ENCODE measurements around the gene HHLA2.

The HHLA2 gene

GRCh38 chr3:108311797-108312196 is 15.4 kb downstream of the HHLA2 start:
- DNase-seq (ENCODE audit: low read depth): no peak
- H3K4me3 ChIP-seq (ENCODE audit: control insufficient read depth, low read depth, low read length): no peak overlapping the region
- no peak for TF ChIP-seq CTCF (conservative IDR thresholded peaks at IDR 0.05; ENCODE audit: control insufficient read depth, insufficient read depth, low read depth, low read length)

- TF ChIP-seq CTCF (conservative IDR thresholded peaks at IDR 0.05; ENCODE audit: control insufficient read depth, insufficient read depth, low read depth, low read length): no peak
- no peak overlapping the region for H3K4me3 ChIP-seq (ENCODE audit: control insufficient read depth, low read depth, low read length)
- DNase-seq (ENCODE audit: low read depth): peak; percentile 25
Observed at GRCh38 chr3:108312656-108313055, 16.3 kb downstream of the HHLA2 start.

- no peak for TF ChIP-seq CTCF (conservative IDR thresholded peaks at IDR 0.05; ENCODE audit: control insufficient read depth, insufficient read depth, low read depth, low read length)
- no peak overlapping the region for H3K4me3 ChIP-seq (ENCODE audit: control insufficient read depth, low read depth, low read length)
- DNase-seq (ENCODE audit: low read depth): no peak
Observed at GRCh38 chr3:108315767-108316301, 19.5 kb downstream of the HHLA2 start.

GRCh38 chr3:108319428-108320082 is 23.2 kb downstream of the HHLA2 start:
- H3K4me3 ChIP-seq (ENCODE audit: control insufficient read depth, low read depth, low read length): no peak overlapping the region
- no peak for DNase-seq (ENCODE audit: low read depth)
- TF ChIP-seq CTCF (conservative IDR thresholded peaks at IDR 0.05; ENCODE audit: control insufficient read depth, insufficient read depth, low read depth, low read length): no peak

GRCh38 chr3:108320746-108321350 is 24.5 kb downstream of the HHLA2 start:
- DNase-seq (ENCODE audit: low read depth): no peak
- H3K4me3 ChIP-seq (ENCODE audit: control insufficient read depth, low read depth, low read length): no peak overlapping the region
- TF ChIP-seq CTCF (conservative IDR thresholded peaks at IDR 0.05; ENCODE audit: control insufficient read depth, insufficient read depth, low read depth, low read length): no peak

GRCh38 chr3:108322352-108322751 is 26.0 kb downstream of the HHLA2 start:
- no peak for TF ChIP-seq CTCF (conservative IDR thresholded peaks at IDR 0.05; ENCODE audit: control insufficient read depth, insufficient read depth, low read depth, low read length)
- DNase-seq (ENCODE audit: low read depth): no peak
- H3K4me3 ChIP-seq (ENCODE audit: control insufficient read depth, low read depth, low read length): no peak overlapping the region

All from fibroblast of mammary gland (primary cell).